ENCODE data around the gene URB2. TPM values are rescaled to one million over a fixed set of nuclear protein-coding genes. Genes with fewer than 3 reads are reported as not detected.

The URB2 gene
- total RNA-seq, 1 experiment from 2014 or later = 25.2 TPM

DNA sequence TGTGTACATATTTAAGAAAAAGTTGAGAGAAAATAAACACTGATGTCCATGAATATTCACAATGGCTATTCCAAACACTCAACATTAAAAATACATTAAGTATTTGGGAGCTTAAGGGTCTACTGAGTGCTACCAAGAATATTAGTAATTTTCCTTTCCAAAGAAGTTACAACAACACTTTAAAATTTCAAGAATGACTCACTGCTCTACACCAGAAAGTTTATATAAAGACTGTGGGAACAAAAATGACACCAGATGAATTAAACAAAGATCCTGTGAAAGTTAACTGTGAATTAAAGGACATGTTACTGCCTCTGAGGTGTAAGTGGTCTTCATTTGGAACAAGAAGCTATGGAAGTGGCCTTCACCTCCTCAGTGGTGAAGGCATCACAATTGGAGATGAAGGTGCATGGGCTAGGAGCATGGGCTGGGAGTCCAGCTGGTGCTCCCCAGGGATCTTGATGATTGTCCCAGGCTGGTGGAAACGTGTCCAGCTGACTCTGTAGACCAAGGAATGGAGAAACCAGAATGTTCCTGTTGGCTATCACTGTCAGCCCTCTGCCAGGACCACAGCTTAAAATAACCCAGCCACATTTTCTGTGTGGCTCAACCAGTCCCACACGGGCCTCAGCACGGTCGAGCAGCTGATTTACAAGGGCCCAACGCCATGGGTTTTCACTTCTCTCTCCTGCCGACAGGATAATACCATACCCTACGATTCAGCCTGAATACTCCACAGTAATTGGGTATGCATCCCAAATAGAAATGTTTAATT, 28.9 kb upstream of the URB2 start:
- CTCF ChIA-PET = no interaction called here
- Mint-ChIP-seq H3K4me1 (ENCODE audit: low read depth, unreplicated experiment) (no peaks in the 10 kb centered on the region), H3K27ac (ENCODE audit: unreplicated experiment) (no peak overlapping the region), H3K9me3 (ENCODE audit: low read depth, unreplicated experiment) (no peaks in the 10 kb centered on the region), H3K4me3 (ENCODE audit: low read depth, unreplicated experiment) (no peak overlapping the region), H3K36me3 (ENCODE audit: insufficient read depth, unreplicated experiment) (peaks cover 28% of the 10 kb centered on the region), H3K27me3 (ENCODE audit: unreplicated experiment) (no peaks in the 10 kb centered on the region)
- intact Hi-C loops (cut with micrococcal nuclease; ENCODE audit: unreplicated experiment) = no loop called here
- no peak for DNase-seq
- TF ChIP-seq, protein P1, sequence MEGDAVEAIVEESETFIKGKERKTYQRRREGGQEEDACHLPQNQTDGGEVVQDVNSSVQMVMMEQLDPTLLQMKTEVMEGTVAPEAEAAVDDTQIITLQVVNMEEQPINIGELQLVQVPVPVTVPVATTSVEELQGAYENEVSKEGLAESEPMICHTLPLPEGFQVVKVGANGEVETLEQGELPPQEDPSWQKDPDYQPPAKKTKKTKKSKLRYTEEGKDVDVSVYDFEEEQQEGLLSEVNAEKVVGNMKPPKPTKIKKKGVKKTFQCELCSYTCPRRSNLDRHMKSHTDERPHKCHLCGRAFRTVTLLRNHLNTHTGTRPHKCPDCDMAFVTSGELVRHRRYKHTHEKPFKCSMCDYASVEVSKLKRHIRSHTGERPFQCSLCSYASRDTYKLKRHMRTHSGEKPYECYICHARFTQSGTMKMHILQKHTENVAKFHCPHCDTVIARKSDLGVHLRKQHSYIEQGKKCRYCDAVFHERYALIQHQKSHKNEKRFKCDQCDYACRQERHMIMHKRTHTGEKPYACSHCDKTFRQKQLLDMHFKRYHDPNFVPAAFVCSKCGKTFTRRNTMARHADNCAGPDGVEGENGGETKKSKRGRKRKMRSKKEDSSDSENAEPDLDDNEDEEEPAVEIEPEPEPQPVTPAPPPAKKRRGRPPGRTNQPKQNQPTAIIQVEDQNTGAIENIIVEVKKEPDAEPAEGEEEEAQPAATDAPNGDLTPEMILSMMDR (IDR thresholded peaks at IDR 0.05; ENCODE audit: unreplicated experiment) = no peak
- no TSS peak for BruUV-seq (replicated peaks)

DNA sequence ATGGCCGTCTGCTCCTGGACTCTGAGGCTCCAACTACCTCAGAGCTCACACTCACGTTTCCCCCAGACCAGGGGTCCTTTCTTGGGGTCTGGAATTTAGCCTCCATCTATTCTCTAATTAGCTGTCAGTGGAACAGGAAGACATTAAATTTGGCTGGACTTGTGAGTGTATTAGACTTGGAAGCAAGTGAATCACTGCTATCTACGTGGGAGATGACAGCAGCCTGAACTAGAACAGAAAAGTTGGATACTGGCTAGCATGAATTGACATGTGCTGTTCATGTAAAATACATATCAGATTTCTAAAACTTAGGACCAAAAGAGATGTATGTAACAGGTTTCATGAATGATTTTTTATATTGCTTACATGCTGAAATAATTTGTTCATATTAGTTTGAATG, 28.2 kb upstream of the URB2 start:
- no peak overlapping the region for H3K27ac Mint-ChIP-seq (ENCODE audit: unreplicated experiment)
- TF ChIP-seq, protein P1 (IDR thresholded peaks at IDR 0.05; ENCODE audit: unreplicated experiment) = no peak
- no peak for DNase-seq
- H3K36me3 Mint-ChIP-seq (ENCODE audit: insufficient read depth, unreplicated experiment) = peaks cover 30% of the 10 kb centered on the region
- H3K4me1 Mint-ChIP-seq (ENCODE audit: low read depth, unreplicated experiment) = no peaks in the 10 kb centered on the region
- no peaks in the 10 kb centered on the region for H3K27me3 Mint-ChIP-seq (ENCODE audit: unreplicated experiment)
- intact Hi-C loops (cut with micrococcal nuclease; ENCODE audit: unreplicated experiment) = no loop called here
- CTCF ChIA-PET = no interaction called here
- H3K9me3 Mint-ChIP-seq (ENCODE audit: low read depth, unreplicated experiment) = no peaks in the 10 kb centered on the region
- H3K4me3 Mint-ChIP-seq (ENCODE audit: low read depth, unreplicated experiment) = no peak overlapping the region
- no TSS peak for BruUV-seq (replicated peaks)

DNA sequence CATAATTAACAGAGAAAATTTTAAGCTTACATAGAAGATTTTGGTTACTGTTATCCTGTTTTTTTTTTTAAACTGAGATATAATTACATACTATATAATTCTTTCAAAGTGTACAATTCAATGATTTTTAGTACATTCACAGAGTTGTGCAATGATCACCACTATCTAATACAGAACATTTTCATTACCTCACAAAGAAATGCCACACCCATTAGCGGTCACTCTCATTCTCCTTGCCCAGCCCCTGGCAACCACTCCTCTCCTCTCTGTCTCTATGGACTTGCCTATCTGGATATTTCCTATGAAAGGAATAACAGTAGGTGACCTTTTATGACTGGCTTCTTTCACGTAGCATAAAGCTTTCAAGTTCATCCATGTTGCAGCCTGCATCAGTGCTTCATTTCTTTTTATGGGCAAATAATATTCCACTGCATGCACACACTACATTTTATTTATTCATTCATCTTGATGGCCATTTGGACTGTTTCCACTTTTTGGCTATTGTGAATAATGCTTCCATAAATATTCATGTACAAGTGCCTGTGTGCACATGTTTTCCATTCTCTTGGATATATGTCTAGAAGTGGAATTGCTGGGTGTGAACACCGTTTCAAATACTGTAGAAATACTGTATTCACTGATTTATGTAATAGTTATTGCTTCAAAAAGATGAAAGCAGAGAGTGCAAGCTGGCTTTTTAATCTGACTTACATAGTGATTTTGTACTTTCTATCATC, 26.7 kb upstream of the URB2 start:
- TF ChIP-seq, protein P1 (IDR thresholded peaks at IDR 0.05; ENCODE audit: unreplicated experiment) = no peak
- CTCF ChIA-PET = no interaction called here
- no peaks in the 10 kb centered on the region for H3K4me1 Mint-ChIP-seq (ENCODE audit: low read depth, unreplicated experiment)
- no peak overlapping the region for H3K27ac Mint-ChIP-seq (ENCODE audit: unreplicated experiment)
- no peaks in the 10 kb centered on the region for H3K9me3 Mint-ChIP-seq (ENCODE audit: low read depth, unreplicated experiment)
- peaks cover 16% of the 10 kb centered on the region for H3K36me3 Mint-ChIP-seq (ENCODE audit: insufficient read depth, unreplicated experiment)
- no peak overlapping the region for H3K4me3 Mint-ChIP-seq (ENCODE audit: low read depth, unreplicated experiment)
- DNase-seq = no peak
- no TSS peak for BruUV-seq (replicated peaks)
- intact Hi-C loops (cut with micrococcal nuclease; ENCODE audit: unreplicated experiment) = no loop called here
- no peaks in the 10 kb centered on the region for H3K27me3 Mint-ChIP-seq (ENCODE audit: unreplicated experiment)

DNA sequence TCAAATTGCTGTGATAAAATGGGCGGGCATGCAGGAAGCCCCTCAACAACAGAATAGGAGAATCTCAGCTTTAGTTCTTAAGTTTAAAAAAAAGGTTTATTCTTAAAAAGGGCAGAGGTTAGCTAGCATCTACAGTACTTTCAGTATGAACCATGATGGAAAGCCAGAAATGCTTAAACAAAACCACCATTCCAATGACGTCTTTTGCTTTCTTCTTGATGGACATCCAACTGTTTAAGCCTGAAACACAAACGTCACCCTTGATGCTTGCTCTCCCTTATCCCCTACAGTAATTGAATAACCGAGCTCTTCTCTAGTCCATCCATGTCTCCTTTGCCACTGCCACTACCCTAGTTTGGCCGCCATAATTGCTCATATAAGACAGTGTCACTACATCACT, 25.8 kb upstream of the URB2 start:
- CTCF ChIA-PET = no interaction called here
- TF ChIP-seq, protein P1 (IDR thresholded peaks at IDR 0.05; ENCODE audit: unreplicated experiment) = no peak
- Mint-ChIP-seq H3K4me3 (ENCODE audit: low read depth, unreplicated experiment) (no peak overlapping the region), H3K27me3 (ENCODE audit: unreplicated experiment) (no peaks in the 10 kb centered on the region), H3K9me3 (ENCODE audit: low read depth, unreplicated experiment) (no peaks in the 10 kb centered on the region), H3K27ac (ENCODE audit: unreplicated experiment) (no peak overlapping the region), H3K36me3 (ENCODE audit: insufficient read depth, unreplicated experiment) (peaks cover 14% of the 10 kb centered on the region), H3K4me1 (ENCODE audit: low read depth, unreplicated experiment) (no peaks in the 10 kb centered on the region)
- DNase-seq = no peak
- intact Hi-C loops (cut with micrococcal nuclease; ENCODE audit: unreplicated experiment) = no loop called here
- no TSS peak for BruUV-seq (replicated peaks)
